Motor neuron (in vitro differentiated cells): Measurements from ENCODE around the gene CT45A1. TPM values are rescaled to one million over a fixed set of nuclear protein-coding genes. Genes with fewer than 3 reads are reported as not detected.
"Not testable (repeated sequence)": the region's sequence is repeated elsewhere in the genome, so short reads cannot be mapped to it uniquely, and the experiment has no call there.

Experiments
- ATAC-seq, 8 experiments: fragments of 200-7000 bp; cut with Tn5 transposase; replicated peaks in 6 of 8; 2 replicates each; pipeline ENCODE4 v1.8.0; 2021; ENCODE audit warnings: mild to moderate bottlenecking in 8 of 8, moderate library complexity in 8 of 8
- H3K27ac ChIP-seq, 2 donors: fragments of 250-450 bp; sonication (Bioruptor Pico); 2 replicates each; pipeline ENCODE4 v1.9.0; 2021; ENCODE audit warnings: antibody characterized with exemption in 2 of 2, mild to moderate bottlenecking in 2 of 2, moderate library complexity in 1 of 2
- H3K4me1 ChIP-seq, 2 donors: fragments of 250-450 bp; sonication (Bioruptor Pico); replicated peaks in 1 of 2; 2 replicates each; pipeline ENCODE4 v1.6.1; 2021; ENCODE audit warnings: antibody characterized with exemption in 2 of 2, mild to moderate bottlenecking in 2 of 2, moderate library complexity in 1 of 2
- H3K4me3 ChIP-seq, 5 donors: fragments of 250-450 bp; sonication (Bioruptor Pico); 2 replicates each; pipeline ENCODE4 v1.9.0; 2021; ENCODE audit warnings: antibody characterized with exemption in 5 of 5, mild to moderate bottlenecking in 5 of 5, moderate library complexity in 4 of 5
- WGBS, 10 experiments: fragments of 450-650 bp; shearing (Covaris generic); methylation state at CpG; one replicate each; pipeline ENCODE4 v1.0.0; 2022; 5-methylcytosine and 5-hydroxymethylcytosine counted together
- in situ Hi-C, 9 experiments: fragments of 400-800 bp; cut with MboI; loops; one replicate each; pipeline ENCODE4 v1.15.0; 2021; ENCODE audit warnings: low sequenced_read_pairs in 9 of 9, low pct_unique_long_range_greater_than_20kb in 2 of 9; ENCODE audit not compliant: unreplicated experiment in 9 of 9
- total RNA-seq, 8 experiments: library from RNA; unstranded; fragments of 300-600 nt; gene quantifications; 2 replicates each; pipeline versions ENCODE4 v1.2.3 to v1.2.4, GENCODE V29; 2022

CT45A1 gene
- total RNA-seq, 8 experiments from 2014 or later = not detected

GRCh38 chrX:135768091-135768490 lies 54.7 kb downstream of the CT45A1 start, which contains the start of gene CT45A3:
TSS of gene CT45A3 (minus strand) at chrX:135768191. CDS start at chrX:135764444, 3,747 bp downstream.
- ATAC-seq, H3K27ac ChIP-seq, H3K4me3 ChIP-seq, H3K4me1 ChIP-seq, in situ Hi-C loops: not testable (repeated sequence)
- no CpG with 5 or more reads among the region's 17 CpGs for WGBS, 10 experiments

Other genes starting within 250 kb of the CT45A1 start
- 10 to 100 TPM in 6 of 8 experiments, 1 to 10 TPM in 2; 8.5 to 17.4 (median 12.1) TPM for gene INTS6L, start 193.0 kb upstream of the CT45A1 start, total RNA-seq
- gene CT45A3, start 54.6 kb downstream of the CT45A1 start, total RNA-seq = not detected
- under 1 TPM in 1 of 8 experiments, not detected in 7; 0.24 TPM for gene CT45A5, start 71.9 kb downstream of the CT45A1 start, total RNA-seq
- gene CT45A6, start 89.1 kb downstream of the CT45A1 start, total RNA-seq = not detected
- not detected for gene CT45A2, start 106.4 kb downstream of the CT45A1 start, total RNA-seq
- gene CT45A7, start 123.6 kb downstream of the CT45A1 start, total RNA-seq = not detected
- gene CT45A8, start 140.9 kb downstream of the CT45A1 start, total RNA-seq = not detected
- not detected for gene CT45A9, start 158.2 kb downstream of the CT45A1 start, total RNA-seq
- gene CT45A10, start 179.8 kb downstream of the CT45A1 start, total RNA-seq = not detected
- not detected for gene SAGE1, start 180.1 kb downstream of the CT45A1 start, total RNA-seq